GM19193 (cell line): ENCODE data around the gene GALNT10.

Experiments
- POLR2A ChIP-seq: IDR thresholded peaks from 4 replicates; pipeline ENCODE4 v1.6.1; 2011; ENCODE audit not compliant: insufficient read depth, insufficient read length; ENCODE audit errors: extremely low read depth

The GALNT10 gene

DNA sequence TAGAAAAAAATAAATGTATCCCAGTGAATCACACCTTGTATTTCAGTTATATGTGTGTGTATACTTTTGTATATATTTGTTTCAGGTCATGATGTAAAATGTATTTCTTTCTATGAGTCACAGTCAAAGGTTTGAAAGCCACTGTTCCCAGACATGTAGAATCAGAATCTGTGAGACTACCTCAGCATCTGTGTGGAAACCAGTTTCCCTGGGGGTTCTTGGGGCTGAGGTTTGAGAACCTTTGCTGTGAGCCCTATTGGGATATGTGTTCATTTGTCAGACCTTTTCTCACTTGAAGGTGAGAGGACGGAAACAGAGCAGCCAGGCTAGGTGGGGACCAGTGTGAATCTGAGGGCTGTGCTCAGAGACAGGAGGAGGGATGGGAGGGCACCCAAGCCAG, 176.6 kb downstream of the GALNT10 start:
- TF ChIP-seq POLR2A, result no peak

DNA sequence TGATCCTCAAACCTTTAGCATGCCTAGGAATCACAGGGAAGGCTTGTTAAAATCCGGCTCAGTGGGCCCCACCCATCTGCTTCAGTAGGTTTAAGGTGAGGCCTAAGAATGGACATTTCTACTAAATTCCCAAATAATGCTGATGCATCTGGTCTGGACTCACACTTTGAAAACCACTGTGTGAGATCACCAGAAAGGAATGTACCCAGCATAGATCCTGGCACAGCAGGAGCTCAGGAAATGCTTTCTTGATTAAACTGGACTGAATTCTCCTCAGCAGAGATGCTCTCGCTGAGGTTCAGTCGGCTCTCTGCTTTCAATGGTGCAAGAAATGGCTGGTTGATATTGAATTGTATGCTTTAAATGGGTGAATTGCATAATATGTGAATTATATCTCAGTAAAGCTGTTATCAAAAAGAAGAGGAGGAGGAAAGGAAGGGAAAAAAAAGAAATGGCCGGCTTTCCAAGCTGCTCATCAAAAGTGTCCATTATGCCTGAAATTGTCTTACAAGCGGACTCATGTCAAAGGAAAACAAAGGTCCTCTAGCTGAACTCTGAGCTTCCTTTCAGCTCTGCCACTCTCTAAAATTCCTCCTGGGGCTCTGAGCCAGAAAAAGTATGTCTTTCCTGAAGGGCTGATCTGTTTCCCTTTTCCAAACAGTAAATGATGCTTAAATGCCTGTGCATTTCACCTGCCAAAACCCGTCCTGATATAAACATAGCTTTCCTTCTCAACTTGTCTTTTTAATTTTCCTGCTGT, 177.7 kb downstream of the GALNT10 start:
- no peak for TF ChIP-seq POLR2A

DNA sequence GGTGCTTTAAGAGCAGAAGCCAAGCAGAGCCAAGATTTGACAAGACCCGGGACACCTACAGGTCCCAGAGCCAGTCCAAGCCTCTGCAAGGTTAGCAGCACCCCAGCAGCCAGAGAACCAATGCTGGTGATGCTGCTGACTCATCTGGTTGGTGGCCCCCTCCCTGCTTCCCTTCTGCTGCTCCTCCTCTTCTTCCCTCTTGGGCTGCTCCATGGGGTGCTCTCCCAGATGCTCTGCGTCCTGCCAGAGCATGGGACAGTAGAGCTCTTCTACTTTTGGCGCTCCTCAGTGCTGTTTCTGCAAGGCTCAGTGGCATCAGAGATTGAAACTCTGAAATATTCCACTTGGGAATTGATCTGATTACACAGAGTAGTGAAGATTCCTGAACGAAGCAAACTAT, 179.1 kb downstream of the GALNT10 start:
- TF ChIP-seq POLR2A, result no peak

DNA sequence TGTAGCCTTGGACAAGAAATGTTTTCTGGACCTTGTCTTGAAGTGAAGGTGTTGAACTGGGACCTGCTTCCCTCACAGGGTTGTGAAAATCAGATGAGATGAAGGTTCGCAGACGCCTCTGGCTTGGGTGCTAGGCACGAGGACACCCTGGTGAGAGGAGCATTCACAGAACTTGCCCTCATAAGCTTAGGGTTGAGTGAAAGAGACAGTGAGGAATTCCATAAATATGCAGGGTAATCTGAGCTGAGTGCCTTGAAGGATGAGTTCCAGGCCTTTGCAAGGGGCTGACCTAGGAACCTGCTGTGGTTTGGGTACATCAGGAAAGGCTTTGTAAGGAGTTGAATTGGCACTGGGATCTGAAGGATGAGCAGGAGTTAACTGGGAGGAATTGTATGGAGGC, 179.6 kb downstream of the GALNT10 start:
- TF ChIP-seq POLR2A, result no peak

DNA sequence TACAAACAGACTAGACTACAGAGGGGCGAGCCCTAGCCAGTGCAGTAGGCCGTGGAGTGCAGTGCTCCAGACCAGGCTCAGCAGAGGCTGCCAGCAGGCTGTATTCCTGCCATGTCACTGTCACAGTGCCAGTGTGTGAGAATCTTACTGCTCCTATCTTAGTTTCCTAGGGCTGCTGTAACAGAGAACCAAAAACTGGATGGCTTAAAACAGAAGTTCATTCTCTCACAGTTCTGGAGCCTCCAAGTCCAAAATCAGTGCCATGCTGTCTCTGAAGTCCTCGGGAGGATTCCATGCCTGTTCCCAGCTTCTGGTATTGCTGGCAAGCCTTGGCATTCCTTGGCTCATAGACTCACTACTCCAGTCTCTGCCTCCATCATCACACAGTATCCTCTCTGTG, 180.3 kb downstream of the GALNT10 start:
- TF ChIP-seq POLR2A, result no peak

DNA sequence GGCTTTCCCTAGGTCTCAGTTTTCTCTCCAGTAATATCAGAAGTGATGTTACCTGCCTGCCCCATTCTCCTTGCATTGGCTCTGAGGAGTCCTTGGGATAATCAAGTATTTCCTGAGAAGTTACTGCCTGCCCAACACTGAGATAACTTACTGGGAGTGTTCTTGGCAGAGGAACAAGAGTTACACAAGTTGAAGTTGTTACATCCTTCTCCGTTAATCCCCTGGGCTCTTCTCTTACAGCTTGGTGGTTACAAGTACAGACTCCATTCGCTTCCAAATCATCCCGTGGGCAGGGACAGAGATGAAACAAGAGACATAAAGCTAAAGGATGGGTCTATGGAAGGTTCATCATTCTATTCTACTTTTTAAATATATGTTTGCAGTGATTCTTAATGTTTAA, 181.2 kb downstream of the GALNT10 start:
- no peak for TF ChIP-seq POLR2A

DNA sequence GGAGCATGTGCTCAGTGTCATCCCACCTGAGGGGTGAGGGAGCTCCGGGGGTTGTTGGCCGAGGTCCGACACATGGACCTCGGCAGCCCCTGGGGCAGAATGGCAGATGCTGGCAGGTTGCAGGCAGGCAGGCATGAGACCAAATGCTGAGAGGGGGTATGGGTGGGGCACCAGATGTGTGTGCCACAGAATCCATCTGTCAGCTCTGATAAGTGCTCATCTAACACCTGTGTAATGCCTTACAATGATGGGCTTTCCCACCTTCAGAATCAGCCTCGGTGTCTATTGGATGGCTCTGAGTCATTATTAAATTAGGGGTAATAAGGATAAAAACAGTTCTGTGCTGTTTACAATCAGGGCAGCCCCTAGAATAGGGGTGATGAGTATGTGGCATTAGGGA, 182.1 kb downstream of the GALNT10 start:
- no peak for TF ChIP-seq POLR2A

DNA sequence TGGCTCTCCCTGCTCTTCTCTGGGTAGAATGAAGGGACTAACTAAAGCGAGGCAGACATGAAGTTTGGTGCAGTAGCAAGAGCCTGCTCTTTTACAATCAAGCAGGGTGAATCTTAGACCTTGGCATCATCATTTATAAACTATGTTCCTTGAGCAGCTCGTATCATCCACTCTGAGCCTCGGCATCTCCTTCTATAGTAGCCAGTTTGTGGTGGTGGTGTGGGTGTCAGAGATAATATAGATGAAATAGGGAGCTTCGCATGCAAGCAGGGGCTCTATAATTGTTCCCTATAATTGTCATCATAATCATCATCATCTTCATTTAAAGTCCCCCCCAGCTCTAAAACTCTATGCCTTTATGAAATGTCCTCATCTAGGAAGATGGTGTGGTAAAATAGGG, 182.8 kb downstream of the GALNT10 start:
- TF ChIP-seq POLR2A, result no peak

DNA sequence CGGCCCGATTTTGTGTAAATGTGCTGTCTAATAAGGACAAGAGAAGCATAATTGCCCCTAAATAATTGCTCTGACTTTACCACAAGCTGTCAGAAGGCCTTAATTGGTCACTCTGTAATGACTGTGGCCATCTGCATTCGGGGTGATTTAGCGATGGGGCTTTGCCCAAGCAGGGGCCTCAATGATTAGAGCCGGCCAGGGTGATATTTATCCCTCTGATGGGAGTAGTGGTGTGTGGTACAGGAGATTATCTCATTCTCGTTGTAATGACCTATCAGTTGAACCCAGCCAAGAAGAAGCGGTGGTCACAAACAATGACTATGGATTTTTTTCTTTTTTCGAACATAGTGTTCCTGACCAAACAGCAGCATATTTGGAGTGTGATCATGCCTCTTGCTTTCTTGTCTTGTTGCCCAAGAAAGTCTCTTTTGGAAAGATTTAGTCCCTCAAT, 183.2 kb downstream of the GALNT10 start:
- no peak for TF ChIP-seq POLR2A

DNA sequence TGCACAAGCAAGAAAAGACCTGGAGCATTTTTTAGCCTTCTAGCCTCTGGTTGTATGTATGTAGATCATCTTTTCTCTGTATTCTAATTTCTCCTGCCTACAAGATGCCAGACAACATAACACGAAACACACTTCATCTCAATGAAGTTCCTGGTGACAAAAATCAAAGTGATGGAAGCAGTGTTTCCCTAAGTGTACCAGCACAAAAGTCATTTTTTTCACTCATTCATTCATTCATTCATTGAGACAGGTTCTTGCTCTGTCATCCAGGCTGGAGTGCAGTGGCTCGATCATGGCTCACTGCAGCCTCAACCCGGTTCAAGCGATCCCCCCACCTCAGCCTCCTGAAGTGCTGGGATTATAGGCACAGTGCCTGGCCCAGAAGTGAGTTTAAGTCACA, 183.7 kb downstream of the GALNT10 start:
- no peak for TF ChIP-seq POLR2A

DNA sequence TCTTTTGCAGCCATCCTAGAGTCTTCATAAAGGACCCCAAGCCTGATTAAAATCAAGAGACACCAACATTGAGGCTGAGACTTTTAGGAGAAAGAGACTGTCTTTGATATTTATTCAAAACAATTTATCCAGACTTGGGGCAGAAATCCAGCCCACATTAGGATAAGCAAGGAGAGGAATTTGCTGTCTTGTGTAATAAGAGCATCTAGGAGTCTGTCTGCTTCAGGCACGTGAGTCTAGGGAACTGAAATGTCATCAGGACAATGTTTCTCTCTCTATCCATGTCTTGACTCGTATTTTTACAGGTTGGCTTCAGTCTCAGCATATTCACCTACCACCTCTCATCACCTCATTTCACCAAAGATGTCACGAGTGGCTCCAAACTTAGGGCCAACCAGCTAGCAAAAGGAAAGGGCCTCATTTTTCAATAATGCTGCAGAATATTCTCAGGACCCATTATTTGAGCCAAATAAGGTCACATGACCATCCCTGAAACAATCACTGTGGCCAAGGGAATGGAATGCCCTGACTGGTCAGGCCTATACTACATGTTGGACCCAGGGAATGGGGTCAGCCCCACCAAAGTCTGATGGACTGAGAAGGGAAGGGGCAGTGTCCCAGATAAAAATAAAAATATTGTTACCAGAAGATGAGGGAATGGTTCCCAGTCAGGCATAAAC, 184.9 kb downstream of the GALNT10 start:
- TF ChIP-seq POLR2A, result no peak

DNA sequence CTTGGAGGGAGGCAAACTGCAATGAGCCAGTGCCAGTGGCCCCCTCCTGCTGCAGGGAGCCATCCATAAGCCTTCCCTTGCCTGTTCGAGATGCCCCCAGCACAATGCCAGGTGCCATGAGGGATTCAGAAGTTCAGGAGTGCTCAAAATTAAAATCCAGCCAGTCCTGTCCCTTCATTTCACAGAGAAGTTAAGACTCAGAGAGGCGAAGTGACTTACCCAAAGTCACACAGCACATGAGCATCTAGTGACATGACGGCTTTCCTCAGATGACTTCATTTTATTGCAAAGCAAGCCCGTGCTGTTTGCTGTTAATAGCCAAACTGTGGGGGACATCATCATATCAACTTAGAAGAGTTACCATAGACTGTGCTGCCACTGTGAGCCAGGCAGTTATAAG, 185.9 kb downstream of the GALNT10 start:
- TF ChIP-seq POLR2A, result no peak

DNA sequence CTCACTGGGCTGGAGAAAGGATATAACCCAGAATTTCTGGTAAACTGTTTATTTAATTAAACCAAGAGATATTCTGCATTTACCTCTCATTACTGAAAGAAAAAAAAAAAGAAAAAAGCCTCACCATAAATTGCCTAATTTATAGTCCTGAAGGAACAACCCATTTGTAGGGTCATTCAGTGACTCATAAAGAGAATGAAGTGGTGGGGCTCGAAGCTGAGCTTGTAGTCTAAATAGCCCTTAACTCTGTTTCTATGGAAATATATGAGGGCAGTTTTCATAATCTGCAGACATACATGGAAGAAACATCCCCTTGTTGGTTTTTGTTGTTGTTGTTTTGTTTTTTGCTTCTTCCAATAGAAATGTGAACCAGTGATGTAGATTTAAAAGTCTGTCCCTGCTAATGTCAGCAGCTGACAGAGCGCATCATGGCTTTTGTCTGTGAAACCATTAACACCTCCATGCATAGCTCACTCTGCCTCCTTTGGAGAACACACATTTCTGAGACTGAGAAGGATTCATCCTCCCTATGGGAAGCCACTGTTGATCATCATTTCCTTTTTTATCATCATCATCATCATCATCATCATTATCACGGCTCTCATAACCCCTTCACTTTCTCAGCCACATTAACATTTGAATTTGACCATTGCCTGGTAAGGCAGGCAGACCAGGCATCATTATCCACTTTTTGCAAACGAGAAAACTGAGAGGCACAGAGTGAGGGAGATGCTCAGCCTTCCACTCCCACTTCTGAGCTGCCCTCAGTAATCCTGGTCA, 187.4 kb downstream of the GALNT10 start:
- no peak for TF ChIP-seq POLR2A

DNA sequence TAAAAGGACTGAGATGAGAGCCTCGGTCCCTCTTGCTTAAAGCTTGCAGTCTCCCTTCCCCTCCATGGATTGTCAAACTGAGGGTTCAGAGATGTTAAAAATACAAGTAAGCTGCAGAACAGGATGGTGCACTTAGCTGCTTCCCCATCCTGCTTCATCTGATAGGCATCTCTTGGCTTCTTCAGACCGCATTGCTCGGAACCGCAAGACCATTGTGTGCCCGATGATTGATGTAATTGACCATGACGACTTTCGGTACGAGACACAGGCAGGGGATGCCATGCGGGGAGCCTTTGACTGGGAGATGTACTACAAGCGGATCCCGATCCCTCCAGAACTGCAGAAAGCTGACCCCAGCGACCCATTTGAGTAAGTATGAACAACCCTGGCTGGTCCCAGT, 189.7 kb downstream of the GALNT10 start:
- TF ChIP-seq POLR2A, result no peak

DNA sequence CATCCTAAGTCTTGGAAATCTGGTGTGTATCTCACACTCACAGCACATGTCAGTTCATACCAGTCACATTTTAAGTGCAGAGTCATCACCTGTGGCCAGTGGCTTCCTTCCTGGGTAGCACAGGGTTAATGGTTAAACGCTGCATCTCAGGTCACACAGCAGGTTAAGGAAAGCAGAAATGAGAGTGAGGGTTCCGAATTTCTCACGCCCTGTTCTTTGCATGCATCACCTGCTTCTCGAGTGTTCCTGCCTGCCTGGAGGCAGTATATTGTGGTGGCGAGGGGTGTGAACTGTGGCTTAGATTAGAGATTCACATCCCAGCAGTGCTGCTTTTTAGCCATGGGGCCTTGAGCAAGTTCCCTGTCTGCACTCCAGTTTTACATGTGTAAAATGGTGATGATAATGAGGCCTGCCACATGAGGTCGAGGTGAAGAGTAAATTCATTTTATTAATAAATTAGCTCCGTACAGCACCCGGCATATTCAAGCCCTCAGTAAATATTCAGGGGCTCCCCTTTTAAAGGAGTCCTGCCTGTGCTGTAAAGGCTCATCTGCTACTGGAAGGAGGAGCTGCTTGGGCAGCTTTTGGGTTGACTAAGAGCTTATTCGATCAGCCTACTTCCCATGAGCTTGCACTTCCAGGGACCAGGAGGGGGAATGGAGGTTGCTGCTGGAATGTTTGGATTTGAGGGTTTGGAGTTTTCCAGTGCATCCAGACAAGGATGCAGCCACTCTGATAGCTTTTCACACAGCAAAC, 194.1 kb downstream of the GALNT10 start:
- TF ChIP-seq POLR2A, result no peak
